Subcutaneous adipose tissue (tissue), 4 donors: ENCODE data around the gene TJP1. TPM values are rescaled to one million over a fixed set of nuclear protein-coding genes. Genes with fewer than 3 reads are reported as not detected.

Experiments used
- CTCF ChIP-seq: fragments of 450-650 bp; IDR thresholded peaks from one replicate; pipeline ENCODE4 v1.5.1; 2016; ENCODE audit warnings: low read depth, mild to moderate bottlenecking, control low read depth, antibody characterized with exemption, moderate library complexity
- total RNA-seq, 4 donors: library from RNA; depleted of rRNA; stranded (reverse); fragments of >200 nt; gene quantifications; one replicate each; pipeline ENCODE4 v1.1.0, GENCODE V29; 2016

Gene TJP1
- total RNA-seq, 4 donors from 2014 or later = 59.2 to 138 (median 121) TPM

- TF ChIP-seq CTCF = no peak
Measured at GRCh38 chr15:29677871-29678461, 144.3 kb downstream of the TJP1 start.

- TF ChIP-seq CTCF = no peak
Measured at GRCh38 chr15:29677455-29677854, 144.8 kb downstream of the TJP1 start.

- no peak for TF ChIP-seq CTCF
Measured at GRCh38 chr15:29676961-29677402, 145.3 kb downstream of the TJP1 start.

- TF ChIP-seq CTCF = no peak
Measured at GRCh38 chr15:29675791-29676301, 146.4 kb downstream of the TJP1 start.

GRCh38 chr15:29674661-29675533 is 147.4 kb downstream of the TJP1 start:
- TF ChIP-seq CTCF = no peak

- TF ChIP-seq CTCF = no peak
Measured at GRCh38 chr15:29672923-29673809, 149.1 kb downstream of the TJP1 start.
